CD4-positive, alpha-beta T cell (primary cell): Measurements from ENCODE around the gene XRCC3. TPM values are rescaled to one million over a fixed set of nuclear protein-coding genes. Genes with fewer than 3 reads are reported as not detected.

Source experiments
- ATAC-seq: fragments of 200-7000 bp; cut with Tn5 transposase; one replicate; pipeline ENCODE4 v1.10.0; 2022; ENCODE audit warnings: mild to moderate bottlenecking; ENCODE audit not compliant: poor library complexity
- CTCF ChIA-PET: fragments of 350-600 bp; sonication (Branson Sonifier 250); formaldehyde crosslinking; loops from one replicate; lab custom pipeline; 2021; ENCODE audit warnings: antibody characterized with exemption, inconsistent platforms; lab: Charles Lee
- POLR2A ChIA-PET: fragments of 350-600 bp; sonication (Branson Sonifier 250); formaldehyde crosslinking; loops from one replicate; lab custom pipeline; 2021; ENCODE audit warnings: antibody characterized with exemption, inconsistent platforms; lab: Charles Lee
- DNase-seq, 14 experiments: peaks; one replicate each; pipeline ENCODE4 v3.0.0-alpha.2; 2013 to 2020; ENCODE audit warnings: mixed read lengths in 2 of 14
- H3K27ac ChIP-seq, 2 donors: one replicate each; pipeline versions ENCODE4 v1.5.1 to v1.7.0; 2013; ENCODE audit warnings: low read length in 2 of 2, low read depth in 1 of 2, mild to moderate bottlenecking in 1 of 2
- H3K27me3 ChIP-seq, 2 experiments: 1 replicate in 1 of 2; 2 replicates in 1 of 2; pipeline versions ENCODE4 v1.6.1 to v1.7.0; 2013; ENCODE audit warnings: low read length in 2 of 2, control low read depth in 1 of 2, mild to moderate bottlenecking in 1 of 2, moderate library complexity in 1 of 2; ENCODE audit not compliant: insufficient read depth in 2 of 2, control insufficient read depth in 1 of 2
- H3K36me3 ChIP-seq: one replicate; pipeline ENCODE4 v1.6.1; 2013; ENCODE audit warnings: low read length, control low read depth; ENCODE audit not compliant: insufficient read depth
- H3K4me1 ChIP-seq: one replicate; pipeline ENCODE4 v1.6.1; 2013; ENCODE audit warnings: low read length, control low read depth; ENCODE audit not compliant: insufficient read depth
- H3K4me3 ChIP-seq: one replicate; pipeline ENCODE4 v1.5.1; 2013; ENCODE audit warnings: mild to moderate bottlenecking, low read length, moderate library complexity
- H3K9me3 ChIP-seq, 2 experiments: 1 replicate in 1 of 2; 2 replicates in 1 of 2; pipeline versions ENCODE4 v1.6.1 to v1.7.0; 2013; ENCODE audit warnings: low read length in 2 of 2, mild to moderate bottlenecking in 2 of 2, control low read depth in 1 of 2, moderate library complexity in 1 of 2; ENCODE audit not compliant: control insufficient read depth in 1 of 2, insufficient read depth in 1 of 2
- H3K27ac Mint-ChIP-seq: one replicate; pipeline ENCODE4 v1.8.0; 2020; ENCODE audit warnings: mixed read lengths
- H3K27me3 Mint-ChIP-seq: one replicate; pipeline ENCODE4 v1.8.0; 2021; ENCODE audit warnings: mixed read lengths
- H3K36me3 Mint-ChIP-seq: one replicate; pipeline ENCODE4 v1.8.0; 2021; ENCODE audit warnings: low read depth, mixed read lengths
- H3K4me1 Mint-ChIP-seq: one replicate; pipeline ENCODE4 v1.8.0; 2021; ENCODE audit warnings: low read depth, mixed read lengths
- H3K4me3 Mint-ChIP-seq: one replicate; pipeline ENCODE4 v1.8.0; 2020; ENCODE audit warnings: mild to moderate bottlenecking, mixed read lengths
- H3K9me3 Mint-ChIP-seq: one replicate; pipeline ENCODE4 v1.8.0; 2020; ENCODE audit warnings: mixed read lengths
- intact Hi-C, 2 experiments: fragments of 100-400 bp; cut with DNase I in 1 of 2; cut with micrococcal nuclease in 1 of 2; formaldehyde crosslinking; loops; one replicate each; pipeline versions ENCODE4 v1.15.1 to v1.9.0; 2023 to 2025; cut with DNase I, micrococcal nuclease
- total RNA-seq, 174 experiments: library from RNA in 2 of 174; stranded (reverse) in 2 of 174; gene quantifications; one replicate each; pipeline ENCODE4 v1.2.3 and lab custom pipeline; 2021 to 2026
- TF ChIP-seq, protein P1 (sequence below): fragments of 200-600 bp; IDR thresholded peaks from one replicate; pipeline ENCODE4 v1.8.0; 2022; ENCODE audit warnings: antibody characterized with exemption, mild to moderate bottlenecking

The XRCC3 gene
- total RNA-seq, 2 experiments from 2014 or later = 4.6 to 4.8 TPM

DNA sequence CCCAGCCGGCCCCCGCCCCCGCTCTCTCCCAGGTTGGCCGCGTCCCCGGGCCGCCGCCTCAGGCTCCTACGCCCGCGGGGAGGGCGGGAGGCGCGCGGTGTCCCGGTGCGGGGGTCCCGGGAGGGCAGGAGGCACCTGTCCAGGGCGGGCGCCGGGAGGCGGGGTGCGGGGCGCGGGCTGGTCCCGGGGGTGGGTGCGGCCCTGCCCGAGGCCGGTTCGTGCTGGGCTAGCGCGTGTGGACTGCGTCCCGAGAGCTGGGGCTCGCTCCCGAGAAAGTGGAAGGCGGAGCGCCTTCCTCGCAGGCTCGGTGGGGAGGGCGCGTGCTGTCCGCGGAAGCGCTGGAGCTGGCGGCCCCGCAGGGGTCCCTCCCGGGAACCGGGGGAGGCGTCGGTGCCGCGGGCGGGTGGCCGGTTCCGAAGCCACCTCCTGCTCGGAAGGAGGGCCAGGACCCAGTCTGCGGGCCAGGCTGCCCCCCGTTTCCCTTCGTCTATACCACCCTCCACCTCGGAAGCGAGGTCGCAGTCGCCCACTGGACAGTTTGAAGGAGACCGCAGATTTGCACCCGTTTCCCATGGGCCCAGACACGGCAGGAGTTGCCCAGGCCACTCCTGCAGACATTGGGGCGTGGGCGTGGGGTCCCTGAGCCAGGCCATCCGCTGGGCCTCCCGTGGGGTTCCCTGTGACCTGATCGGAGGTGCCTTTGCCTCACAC, 995 bp upstream of the XRCC3 start:
- peak overlapping the region; percentile 87 for H3K4me3 Mint-ChIP-seq
- DNase-seq = peak in 7 of 14 experiments; percentile 7 to 50 (median 13)
- intact Hi-C loops = loop anchor here in 1 of 2 experiments (2.0 to 10.0 kb wide), 4 partner anchors 131 to 1039 kb away; partner anchors contain the start of genes BAG5, COA8, PPP1R13B and SIVA1
- H3K36me3 Mint-ChIP-seq = peaks cover 5% of the 10 kb centered on the region
- ATAC-seq = no peak
- no peaks in the 10 kb centered on the region for H3K36me3 ChIP-seq
- CTCF ChIA-PET = no interaction called here
- H3K27me3 ChIP-seq = no peaks in the 10 kb centered on the region
- peaks cover 46% of the 10 kb centered on the region for H3K4me1 Mint-ChIP-seq
- H3K27ac Mint-ChIP-seq = peak overlapping the region; percentile 53
- TF ChIP-seq, protein P1, sequence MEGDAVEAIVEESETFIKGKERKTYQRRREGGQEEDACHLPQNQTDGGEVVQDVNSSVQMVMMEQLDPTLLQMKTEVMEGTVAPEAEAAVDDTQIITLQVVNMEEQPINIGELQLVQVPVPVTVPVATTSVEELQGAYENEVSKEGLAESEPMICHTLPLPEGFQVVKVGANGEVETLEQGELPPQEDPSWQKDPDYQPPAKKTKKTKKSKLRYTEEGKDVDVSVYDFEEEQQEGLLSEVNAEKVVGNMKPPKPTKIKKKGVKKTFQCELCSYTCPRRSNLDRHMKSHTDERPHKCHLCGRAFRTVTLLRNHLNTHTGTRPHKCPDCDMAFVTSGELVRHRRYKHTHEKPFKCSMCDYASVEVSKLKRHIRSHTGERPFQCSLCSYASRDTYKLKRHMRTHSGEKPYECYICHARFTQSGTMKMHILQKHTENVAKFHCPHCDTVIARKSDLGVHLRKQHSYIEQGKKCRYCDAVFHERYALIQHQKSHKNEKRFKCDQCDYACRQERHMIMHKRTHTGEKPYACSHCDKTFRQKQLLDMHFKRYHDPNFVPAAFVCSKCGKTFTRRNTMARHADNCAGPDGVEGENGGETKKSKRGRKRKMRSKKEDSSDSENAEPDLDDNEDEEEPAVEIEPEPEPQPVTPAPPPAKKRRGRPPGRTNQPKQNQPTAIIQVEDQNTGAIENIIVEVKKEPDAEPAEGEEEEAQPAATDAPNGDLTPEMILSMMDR = no peak
- POLR2A ChIA-PET = interaction anchor here (0.6 to 1.6 kb wide), 12 partner anchors 10 to 331 kb away, joined by 3 to 6 read pairs (median 3); partner anchors contain the start of genes BAG5 and MARK3
- peaks cover 39% of the 10 kb centered on the region for H3K4me1 ChIP-seq
- H3K9me3 Mint-ChIP-seq = no peaks in the 10 kb centered on the region
- no peak overlapping the region for H3K27ac ChIP-seq
- no peaks in the 10 kb centered on the region for H3K9me3 ChIP-seq
- H3K27me3 Mint-ChIP-seq = no peaks in the 10 kb centered on the region
- H3K4me3 ChIP-seq = peak overlapping the region; percentile 50

DNA sequence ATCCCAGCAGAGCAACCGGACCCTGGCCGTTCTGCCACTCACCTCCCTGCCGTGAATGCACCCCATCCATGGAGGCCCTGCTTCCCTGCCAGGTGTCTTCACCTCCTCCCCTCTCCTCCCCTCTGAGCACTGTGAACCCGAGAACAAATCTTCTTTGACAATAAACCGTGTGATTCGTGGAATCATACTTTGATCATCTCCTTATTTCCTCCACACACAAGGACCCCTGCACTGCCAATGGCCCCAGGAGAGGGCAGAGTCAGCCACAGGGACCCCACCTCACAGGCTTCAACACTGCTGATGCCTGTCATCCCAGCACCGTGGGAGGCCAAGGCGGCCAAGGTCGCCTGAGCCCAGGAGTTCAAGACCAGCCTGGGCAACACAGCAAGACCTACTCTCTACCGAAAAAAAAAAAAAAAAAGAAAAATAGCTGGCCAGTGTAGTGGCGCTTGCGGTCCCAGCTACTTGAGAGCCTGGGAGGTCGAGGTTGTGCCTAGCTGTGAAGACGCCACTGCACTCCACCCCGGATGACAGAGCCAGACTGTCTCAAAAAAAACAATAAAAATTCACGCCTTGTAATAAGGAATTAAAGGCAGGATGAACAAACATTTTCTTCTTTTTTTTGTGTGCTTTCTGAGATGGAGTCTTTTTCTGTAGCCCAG, 1.1 kb downstream of the XRCC3 start:
- DNase-seq = no peak
- Mint-ChIP-seq H3K4me3 (peak overlapping the region; percentile 70), H3K27me3 (no peaks in the 10 kb centered on the region), H3K36me3 (peaks cover 5% of the 10 kb centered on the region), H3K9me3 (no peaks in the 10 kb centered on the region), H3K4me1 (peaks cover 33% of the 10 kb centered on the region), H3K27ac (no peak overlapping the region)
- intact Hi-C loops = loop anchor here in 1 of 2 experiments (2.0 to 10.0 kb wide), 3 partner anchors 85 to 1041 kb away; partner anchors contain the start of genes KLC1 and SIVA1
- POLR2A ChIA-PET = no interaction called here
- no peak for ATAC-seq
- CTCF ChIA-PET = no interaction called here
- Histone ChIP-seq H3K9me3 (no peaks in the 10 kb centered on the region), H3K27ac (no peak overlapping the region), H3K36me3 (no peaks in the 10 kb centered on the region), H3K27me3 (no peaks in the 10 kb centered on the region), H3K4me3 (peak overlapping the region; percentile 51), H3K4me1 (peaks cover 31% of the 10 kb centered on the region)
- TF ChIP-seq, protein P1 = no peak

DNA sequence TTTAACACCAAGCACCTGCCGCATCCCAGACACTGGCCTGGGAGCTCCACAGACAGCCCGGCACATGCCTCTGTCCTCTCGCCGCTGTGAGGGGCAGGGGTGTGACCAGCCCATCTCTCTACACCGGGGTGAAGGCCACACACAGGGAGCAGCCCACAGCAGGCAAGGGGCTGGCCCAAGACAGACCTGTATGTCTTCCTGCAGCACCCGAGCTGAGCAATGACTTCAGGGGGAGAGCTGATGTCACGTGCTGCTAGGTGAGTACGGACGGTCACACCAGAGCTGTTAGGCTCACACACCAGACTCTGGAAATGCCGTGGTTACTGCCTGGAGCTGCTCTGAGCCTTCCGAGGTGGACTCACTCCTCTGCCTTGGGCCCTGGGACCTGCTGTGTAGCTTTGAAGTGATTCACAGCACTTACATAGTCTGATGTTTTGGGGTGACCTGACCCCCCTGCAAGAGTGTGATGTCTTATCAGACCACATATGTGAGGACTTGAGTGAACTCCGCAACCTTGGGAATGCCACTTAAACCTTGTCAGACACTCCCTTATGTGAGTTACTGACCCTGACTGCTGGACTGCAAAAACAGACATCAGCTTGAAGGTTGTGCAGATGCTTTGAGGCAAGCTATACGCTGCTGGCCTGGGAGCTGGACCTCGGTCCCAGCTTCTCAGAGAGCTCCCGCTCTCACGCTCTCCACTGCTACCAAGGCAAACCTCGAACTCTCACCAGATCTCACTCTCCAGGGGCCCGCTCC, 1.8 kb downstream of the XRCC3 start:
- peaks cover 5% of the 10 kb centered on the region for H3K36me3 Mint-ChIP-seq
- H3K4me3 ChIP-seq = no peak overlapping the region
- intact Hi-C loops = loop anchor here in 1 of 2 experiments (2.0 to 10.0 kb wide), 3 partner anchors 85 to 1041 kb away; partner anchors contain the start of genes KLC1 and SIVA1
- ChIA-PET CTCF (no interaction called here), POLR2A (interaction anchor here (0.6 kb wide), 1 partner anchor 63 kb away, joined by 3 read pairs; no protein-coding TSS in a partner anchor)
- ATAC-seq = no peak
- peaks cover 31% of the 10 kb centered on the region for H3K4me1 ChIP-seq
- H3K4me3 Mint-ChIP-seq = peak overlapping the region; percentile 66
- H3K9me3 ChIP-seq = no peaks in the 10 kb centered on the region
- H3K27me3 ChIP-seq = no peaks in the 10 kb centered on the region
- no peaks in the 10 kb centered on the region for H3K27me3 Mint-ChIP-seq
- H3K4me1 Mint-ChIP-seq = peaks cover 28% of the 10 kb centered on the region
- TF ChIP-seq, protein P1 = no peak
- H3K27ac Mint-ChIP-seq = no peak overlapping the region
- no peak overlapping the region for H3K27ac ChIP-seq
- H3K9me3 Mint-ChIP-seq = no peaks in the 10 kb centered on the region
- no peak for DNase-seq
- H3K36me3 ChIP-seq = no peaks in the 10 kb centered on the region
